ENCODE results near the gene ITPR1.

DNA sequence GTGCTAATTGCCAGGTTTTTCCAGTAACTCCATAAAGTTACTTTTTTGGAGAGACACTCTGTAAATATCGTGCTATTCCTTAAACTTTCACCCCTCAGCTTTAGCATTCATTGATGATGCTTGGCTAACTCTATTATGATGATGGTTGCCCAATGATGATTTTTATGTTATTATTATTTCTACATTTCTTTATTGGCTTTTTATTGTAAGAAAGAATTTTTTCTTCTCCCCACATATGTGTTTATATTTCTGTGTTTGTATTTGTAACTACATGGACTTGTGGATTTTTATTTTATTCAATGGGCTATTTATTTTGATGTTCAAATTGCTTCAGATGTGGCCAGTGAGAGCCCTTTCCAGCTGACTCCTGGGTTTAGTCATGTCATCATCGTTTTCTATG, 323.6 kb downstream of the ITPR1 start:
- TF ChIP-seq EZH2 (IDR thresholded peaks at IDR 0.05), result no peak
- TF ChIP-seq POLR2AphosphoS5 (IDR thresholded peaks at IDR 0.05; ENCODE audit: borderline replicate concordance, low read depth, low read length), result no peak

All from SK-N-MC (cell line).